Measurements from ENCODE around the gene AKR1C8.

AKR1C8 gene

GRCh38 chr10:5107860-5108526 lies 77.0 kb downstream of the AKR1C8 start:
- DNase-seq, result no peak

- no peak for DNase-seq
Measured at GRCh38 chr10:5106553-5106952, 78.4 kb downstream of the AKR1C8 start.

- no peak for DNase-seq
Measured at GRCh38 chr10:5105626-5106025, 79.3 kb downstream of the AKR1C8 start.
